Panc1 (cell line): Measurements from ENCODE around the gene FSTL1. TPM values are rescaled to one million over a fixed set of nuclear protein-coding genes. Genes with fewer than 3 reads are reported as not detected.

Experiments used
- ATAC-seq: fragments of 200-7000 bp; cut with Tn5 transposase; 2 replicates; pipeline ENCODE4 v1.9.1; 2020; ENCODE audit warnings: mild to moderate bottlenecking, moderate library complexity
- BruUV-seq: library from RNA; stranded (reverse); fragments of 400-500 nt; replicated peaks from 2 replicates; lab custom pipeline; 2021; lab: Mats Ljungman, UMichigan
- CTCF ChIA-PET: fragments of 300-600 bp; sonication (Branson Sonifier 250); formaldehyde crosslinking; loops from one replicate; lab custom pipeline; 2022; ENCODE audit warnings: antibody characterized with exemption; lab: Charles Lee
- POLR2A ChIA-PET: fragments of 300-600 bp; sonication (Branson Sonifier 250); formaldehyde crosslinking; loops from one replicate; lab custom pipeline; 2022; ENCODE audit warnings: antibody characterized with exemption; lab: Charles Lee
- DNase-seq: peaks from one replicate; pipeline ENCODE4 v3.0.0-alpha.2; 2010; ENCODE audit warnings: low read depth, low spot score
- H3K27ac ChIP-seq: 2 replicates; pipeline ENCODE4 v1.5.1; 2011; ENCODE audit warnings: mild to moderate bottlenecking, low read length, inconsistent platforms
- H3K27me3 ChIP-seq: fragments of 200-500 bp; sonication (Bioruptor generic); 2 replicates; pipeline ENCODE4 v1.6.0; 2014; ENCODE audit warnings: low read length, inconsistent platforms; ENCODE audit not compliant: control insufficient read depth, insufficient read depth
- H3K36me3 ChIP-seq: fragments of 200-500 bp; sonication (Bioruptor generic); 2 replicates; pipeline ENCODE4 v1.5.1; 2014; ENCODE audit warnings: inconsistent platforms, mild to moderate bottlenecking, low read length, moderate library complexity; ENCODE audit not compliant: control insufficient read depth, insufficient read depth
- H3K4me1 ChIP-seq: 2 replicates; pipeline ENCODE4 v1.5.1; 2011; ENCODE audit warnings: inconsistent platforms, mild to moderate bottlenecking, low read length, moderate library complexity; ENCODE audit not compliant: control insufficient read depth, insufficient read depth
- H3K4me3 ChIP-seq, 2 experiments: 2 replicates each; pipeline ENCODE4 v1.5.1; 2011 to 2012; ENCODE audit warnings: low read depth in 2 of 2, low read length in 2 of 2, mild to moderate bottlenecking in 2 of 2, inconsistent platforms in 1 of 2, moderate library complexity in 1 of 2
- H3K9me3 ChIP-seq: fragments of 200-500 bp; sonication (Bioruptor generic); 2 replicates; pipeline ENCODE4 v1.5.1; 2014; ENCODE audit warnings: low read depth, mild to moderate bottlenecking, inconsistent platforms, low read length, moderate library complexity; ENCODE audit not compliant: control insufficient read depth, insufficient read depth
- POLR2AphosphoS5 ChIP-seq: IDR thresholded peaks from 2 replicates; pipeline ENCODE4 v1.6.1; 2012; ENCODE audit warnings: mild to moderate bottlenecking, low read depth, low read length, moderate library complexity
- SIN3A ChIP-seq: IDR thresholded peaks from 2 replicates; pipeline ENCODE4 v1.6.1; 2012; ENCODE audit warnings: low read depth, mild to moderate bottlenecking, low read length, moderate library complexity, borderline replicate concordance; ENCODE audit not compliant: insufficient read depth
- TCF7L2 ChIP-seq: IDR thresholded peaks from 2 replicates; pipeline ENCODE4 v1.6.1; 2011; ENCODE audit warnings: mild to moderate bottlenecking, low read depth, low read length, inconsistent platforms
- in situ Hi-C: cut with HindIII; loops from 2 replicates; pipeline ENCODE4 v1.10.0; 2016; ENCODE audit warnings: low sequenced_read_pairs, low pct_unique_long_range_greater_than_20kb
- intact Hi-C: fragments of 100-400 bp; cut with micrococcal nuclease; formaldehyde crosslinking; loops from one replicate; pipeline ENCODE4 v1.10.0; 2022; ENCODE audit not compliant: unreplicated experiment
- total RNA-seq: library from RNA; stranded (reverse); gene quantifications from one replicate; pipeline ENCODE4 v1.2.1, GENCODE V29; 2021; ENCODE audit not compliant: unreplicated experiment
- TF ChIP-seq, protein P1 (sequence below), 2 experiments: IDR thresholded peaks; 2 replicates each; pipeline ENCODE4 v1.6.1; 2011 to 2012; ENCODE audit warnings: low read depth in 2 of 2, control low read depth in 1 of 2, low read length in 1 of 2, mild to moderate bottlenecking in 1 of 2, moderate library complexity in 1 of 2; ENCODE audit not compliant: insufficient read depth in 1 of 2
- TF ChIP-seq, protein P2 (sequence below): fragments of 450-650 bp; IDR thresholded peaks from 2 replicates; pipeline ENCODE4 v1.5.1; 2017; ENCODE audit warnings: mild to moderate bottlenecking

FSTL1 gene
- total RNA-seq, 1 experiment from 2014 or later, result 9.2 TPM

DNA sequence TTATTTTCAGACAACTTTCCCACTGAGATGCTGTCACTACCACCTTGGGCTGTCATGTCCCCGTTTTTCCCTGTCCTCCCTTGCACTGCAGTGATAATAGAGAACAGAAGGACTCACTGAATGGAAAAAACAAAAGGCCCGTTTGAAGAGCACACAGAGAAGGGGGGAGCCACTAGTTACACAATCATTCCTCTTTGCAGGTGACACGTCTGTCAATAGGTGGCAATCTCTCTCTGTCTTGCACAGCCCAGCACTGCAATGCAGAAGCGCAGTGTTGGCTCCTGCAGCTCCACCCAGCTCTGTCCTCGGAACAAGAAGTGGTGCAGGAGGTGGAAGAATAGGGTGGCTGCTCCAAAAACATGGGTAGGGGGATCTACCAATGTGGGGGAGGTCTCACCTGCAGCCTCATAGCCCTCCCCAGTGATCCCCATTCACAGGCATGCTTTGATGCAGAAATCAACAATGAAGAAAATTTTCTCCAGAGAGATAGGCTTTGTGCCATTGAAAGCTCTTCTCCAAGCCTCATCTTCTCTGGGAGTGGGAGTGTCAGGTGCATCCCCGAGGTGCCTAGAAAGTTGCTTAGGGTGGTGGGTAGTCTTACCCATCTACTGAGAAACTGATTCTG lies 31.8 kb downstream of the FSTL1 start:
- in situ Hi-C loops (no loop called here), intact Hi-C loops (loop anchor here (1.0 kb wide), 1 partner anchor 140 kb away; no protein-coding TSS in a partner anchor)
- CTCF ChIA-PET, result interaction anchor here (2.5 kb wide), 1 partner anchor 139 kb away, joined by 13 read pairs; no protein-coding TSS in a partner anchor
- no peak overlapping the region for H3K4me3 ChIP-seq
- ATAC-seq (peak; percentile 84), DNase-seq (peak; percentile 12)
- H3K27me3 ChIP-seq, result peaks cover 9% of the 10 kb centered on the region; the same call in 1 of the 2 replicates
- no peaks in the 10 kb centered on the region for H3K36me3 ChIP-seq
- POLR2A ChIA-PET, result no interaction called here
- BruUV-seq, result no TSS peak
- H3K27ac ChIP-seq, result no peak overlapping the region
- TF ChIP-seq, protein P1, sequence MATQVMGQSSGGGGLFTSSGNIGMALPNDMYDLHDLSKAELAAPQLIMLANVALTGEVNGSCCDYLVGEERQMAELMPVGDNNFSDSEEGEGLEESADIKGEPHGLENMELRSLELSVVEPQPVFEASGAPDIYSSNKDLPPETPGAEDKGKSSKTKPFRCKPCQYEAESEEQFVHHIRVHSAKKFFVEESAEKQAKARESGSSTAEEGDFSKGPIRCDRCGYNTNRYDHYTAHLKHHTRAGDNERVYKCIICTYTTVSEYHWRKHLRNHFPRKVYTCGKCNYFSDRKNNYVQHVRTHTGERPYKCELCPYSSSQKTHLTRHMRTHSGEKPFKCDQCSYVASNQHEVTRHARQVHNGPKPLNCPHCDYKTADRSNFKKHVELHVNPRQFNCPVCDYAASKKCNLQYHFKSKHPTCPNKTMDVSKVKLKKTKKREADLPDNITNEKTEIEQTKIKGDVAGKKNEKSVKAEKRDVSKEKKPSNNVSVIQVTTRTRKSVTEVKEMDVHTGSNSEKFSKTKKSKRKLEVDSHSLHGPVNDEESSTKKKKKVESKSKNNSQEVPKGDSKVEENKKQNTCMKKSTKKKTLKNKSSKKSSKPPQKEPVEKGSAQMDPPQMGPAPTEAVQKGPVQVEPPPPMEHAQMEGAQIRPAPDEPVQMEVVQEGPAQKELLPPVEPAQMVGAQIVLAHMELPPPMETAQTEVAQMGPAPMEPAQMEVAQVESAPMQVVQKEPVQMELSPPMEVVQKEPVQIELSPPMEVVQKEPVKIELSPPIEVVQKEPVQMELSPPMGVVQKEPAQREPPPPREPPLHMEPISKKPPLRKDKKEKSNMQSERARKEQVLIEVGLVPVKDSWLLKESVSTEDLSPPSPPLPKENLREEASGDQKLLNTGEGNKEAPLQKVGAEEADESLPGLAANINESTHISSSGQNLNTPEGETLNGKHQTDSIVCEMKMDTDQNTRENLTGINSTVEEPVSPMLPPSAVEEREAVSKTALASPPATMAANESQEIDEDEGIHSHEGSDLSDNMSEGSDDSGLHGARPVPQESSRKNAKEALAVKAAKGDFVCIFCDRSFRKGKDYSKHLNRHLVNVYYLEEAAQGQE (IDR thresholded peaks at IDR 0.05; ENCODE audit: insufficient read depth in 1 of 2, low read depth in 2 of 2, low read length in 1 of 2), result no peak
- TF ChIP-seq, protein P2, sequence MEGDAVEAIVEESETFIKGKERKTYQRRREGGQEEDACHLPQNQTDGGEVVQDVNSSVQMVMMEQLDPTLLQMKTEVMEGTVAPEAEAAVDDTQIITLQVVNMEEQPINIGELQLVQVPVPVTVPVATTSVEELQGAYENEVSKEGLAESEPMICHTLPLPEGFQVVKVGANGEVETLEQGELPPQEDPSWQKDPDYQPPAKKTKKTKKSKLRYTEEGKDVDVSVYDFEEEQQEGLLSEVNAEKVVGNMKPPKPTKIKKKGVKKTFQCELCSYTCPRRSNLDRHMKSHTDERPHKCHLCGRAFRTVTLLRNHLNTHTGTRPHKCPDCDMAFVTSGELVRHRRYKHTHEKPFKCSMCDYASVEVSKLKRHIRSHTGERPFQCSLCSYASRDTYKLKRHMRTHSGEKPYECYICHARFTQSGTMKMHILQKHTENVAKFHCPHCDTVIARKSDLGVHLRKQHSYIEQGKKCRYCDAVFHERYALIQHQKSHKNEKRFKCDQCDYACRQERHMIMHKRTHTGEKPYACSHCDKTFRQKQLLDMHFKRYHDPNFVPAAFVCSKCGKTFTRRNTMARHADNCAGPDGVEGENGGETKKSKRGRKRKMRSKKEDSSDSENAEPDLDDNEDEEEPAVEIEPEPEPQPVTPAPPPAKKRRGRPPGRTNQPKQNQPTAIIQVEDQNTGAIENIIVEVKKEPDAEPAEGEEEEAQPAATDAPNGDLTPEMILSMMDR, result peak; percentile 83
- TF ChIP-seq TCF7L2 (no peak), POLR2AphosphoS5 (no peak), SIN3A (no peak)
- H3K9me3 ChIP-seq, result no peaks in the 10 kb centered on the region
- H3K4me1 ChIP-seq, result peaks cover 4% of the 10 kb centered on the region; the same call in 1 of the 2 replicates

DNA sequence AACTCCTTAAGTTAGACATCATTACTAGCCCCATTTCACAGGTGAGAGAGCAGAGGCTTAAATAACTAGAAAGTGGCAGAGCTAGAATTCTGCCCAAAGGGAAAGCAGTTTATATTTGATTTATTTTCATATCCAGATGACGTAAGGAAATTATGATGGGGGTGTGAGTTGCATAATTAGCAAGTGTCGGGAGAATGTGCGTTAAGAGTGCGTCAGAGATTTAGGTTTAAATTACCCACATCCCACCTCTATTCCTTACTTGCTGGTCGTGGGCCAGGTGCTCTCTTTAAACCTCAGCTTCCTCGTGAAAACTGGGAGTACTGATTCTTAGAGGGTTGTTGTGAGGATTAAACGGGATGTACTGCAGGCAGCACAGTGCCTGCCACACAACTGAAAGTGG lies 32.3 kb downstream of the FSTL1 start:
- BruUV-seq, result no TSS peak
- H3K4me3 ChIP-seq, result no peak overlapping the region
- H3K27ac ChIP-seq, result no peak overlapping the region
- 0 out of 2 replicates have a peak, but pooled peaks have one; percentile 3 for ATAC-seq
- in situ Hi-C loops, result no loop called here
- no peak for DNase-seq
- POLR2A ChIA-PET, result no interaction called here
- H3K9me3 ChIP-seq, result no peaks in the 10 kb centered on the region
- TF ChIP-seq POLR2AphosphoS5, result no peak
- no peak for TF ChIP-seq SIN3A
- TF ChIP-seq TCF7L2, result no peak
- TF ChIP-seq, protein P2, result no peak
- TF ChIP-seq, protein P1 (IDR thresholded peaks at IDR 0.05; ENCODE audit: insufficient read depth in 1 of 2, low read depth in 2 of 2, low read length in 1 of 2), result no peak
- intact Hi-C loops, result no loop called here
- H3K4me1 ChIP-seq, result peaks cover 4% of the 10 kb centered on the region; the same call in 1 of the 2 replicates
- no peaks in the 10 kb centered on the region for H3K36me3 ChIP-seq
- peaks cover 9% of the 10 kb centered on the region; the same call in 1 of the 2 replicates for H3K27me3 ChIP-seq
- CTCF ChIA-PET, result interaction anchor here (0.5 to 3.2 kb wide), 5 partner anchors 138 to 599 kb away, joined by 3 to 25 read pairs (median 13); no protein-coding TSS in a partner anchor
